GM06990 (cell line): ENCODE data around the gene SOX9.

Experiments
- DNase-seq: peaks from one replicate; pipeline ENCODE4 v3.0.0-alpha.2; 2011; ENCODE audit not compliant: insufficient read length; ENCODE audit errors: extremely low read depth
- H3K27me3 ChIP-seq: replicated peaks from 2 replicates; pipeline ENCODE4 v1.6.0; 2011; ENCODE audit warnings: low read length; ENCODE audit not compliant: control insufficient read depth, insufficient read depth
- H3K36me3 ChIP-seq: 2 replicates; pipeline ENCODE4 v1.5.1; 2011; ENCODE audit warnings: low read length; ENCODE audit not compliant: control insufficient read depth, insufficient read depth
- H3K4me3 ChIP-seq: replicated peaks from 2 replicates; pipeline ENCODE4 v1.5.1; 2011; ENCODE audit warnings: low read depth, mild to moderate bottlenecking, control low read depth, low read length
- TF ChIP-seq, protein P1 (sequence below): IDR thresholded peaks from 2 replicates; pipeline ENCODE4 v1.5.1; 2011; ENCODE audit warnings: low read length, control low read depth, mild to moderate bottlenecking, inconsistent platforms; ENCODE audit not compliant: insufficient read depth, poor library complexity, severe bottlenecking

The SOX9 gene

DNA sequence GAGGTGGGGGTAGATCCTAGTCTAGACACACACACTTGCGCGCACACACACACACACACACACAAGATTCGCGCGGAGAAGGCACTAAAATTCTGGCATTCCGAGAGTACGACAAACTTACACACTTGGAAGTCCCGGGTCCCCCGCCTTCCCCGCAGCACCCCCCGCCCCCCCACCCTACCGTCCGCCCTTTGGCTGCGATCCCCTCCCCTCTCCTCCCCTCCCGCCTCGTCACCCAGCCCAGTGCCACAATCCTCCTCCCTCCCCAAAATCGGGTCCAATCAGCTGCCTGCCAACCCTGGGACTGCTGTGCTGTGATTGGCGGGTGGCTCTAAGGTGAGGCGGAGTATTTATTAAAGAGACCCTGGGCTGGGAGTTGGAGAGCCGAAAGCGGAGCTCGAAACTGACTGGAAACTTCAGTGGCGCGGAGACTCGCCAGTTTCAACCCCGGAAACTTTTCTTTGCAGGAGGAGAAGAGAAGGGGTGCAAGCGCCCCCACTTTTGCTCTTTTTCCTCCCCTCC, at the start of gene SOX9:
SOX9 (plus strand) TSS at position 379 of the 522 bp plus-strand sequence. CDS start 372 bp downstream, outside the sequence.
- TF ChIP-seq, protein P1, sequence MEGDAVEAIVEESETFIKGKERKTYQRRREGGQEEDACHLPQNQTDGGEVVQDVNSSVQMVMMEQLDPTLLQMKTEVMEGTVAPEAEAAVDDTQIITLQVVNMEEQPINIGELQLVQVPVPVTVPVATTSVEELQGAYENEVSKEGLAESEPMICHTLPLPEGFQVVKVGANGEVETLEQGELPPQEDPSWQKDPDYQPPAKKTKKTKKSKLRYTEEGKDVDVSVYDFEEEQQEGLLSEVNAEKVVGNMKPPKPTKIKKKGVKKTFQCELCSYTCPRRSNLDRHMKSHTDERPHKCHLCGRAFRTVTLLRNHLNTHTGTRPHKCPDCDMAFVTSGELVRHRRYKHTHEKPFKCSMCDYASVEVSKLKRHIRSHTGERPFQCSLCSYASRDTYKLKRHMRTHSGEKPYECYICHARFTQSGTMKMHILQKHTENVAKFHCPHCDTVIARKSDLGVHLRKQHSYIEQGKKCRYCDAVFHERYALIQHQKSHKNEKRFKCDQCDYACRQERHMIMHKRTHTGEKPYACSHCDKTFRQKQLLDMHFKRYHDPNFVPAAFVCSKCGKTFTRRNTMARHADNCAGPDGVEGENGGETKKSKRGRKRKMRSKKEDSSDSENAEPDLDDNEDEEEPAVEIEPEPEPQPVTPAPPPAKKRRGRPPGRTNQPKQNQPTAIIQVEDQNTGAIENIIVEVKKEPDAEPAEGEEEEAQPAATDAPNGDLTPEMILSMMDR, result no peak
- H3K36me3 ChIP-seq, result no peaks in the 10 kb centered on the region; the same call in 1 of the 2 replicates
- peak; percentile 77 for DNase-seq
- peaks cover 2% of the 10 kb centered on the region; the same call in 1 of the 2 replicates for H3K27me3 ChIP-seq
- peak within 1 kb of the TSS; percentile 70 for H3K4me3 ChIP-seq

DNA sequence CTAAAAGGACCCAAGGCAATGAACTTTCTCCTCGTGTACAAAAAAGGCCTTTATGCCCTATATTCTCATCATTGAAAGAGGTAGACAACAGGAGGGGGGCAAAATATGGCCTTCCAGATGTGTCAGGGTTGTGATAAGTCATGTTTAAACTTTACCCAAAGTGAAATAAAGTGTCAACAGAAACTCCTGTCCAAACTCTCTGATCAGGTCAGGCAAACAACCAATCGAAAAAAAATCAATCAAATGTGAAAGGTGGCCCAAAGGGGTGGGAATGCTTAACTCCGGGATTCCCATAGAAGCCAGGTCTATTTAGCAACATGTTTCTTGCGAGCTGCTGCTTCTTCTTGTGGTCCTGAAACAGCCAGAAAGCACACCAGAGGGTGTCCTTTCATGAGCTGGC, 49.5 kb upstream of the SOX9 start:
- Histone ChIP-seq H3K4me3 (no peak overlapping the region), H3K27me3 (no peaks in the 10 kb centered on the region), H3K36me3 (no peaks in the 10 kb centered on the region)
- no peak for DNase-seq
- TF ChIP-seq, protein P1, result no peak

DNA sequence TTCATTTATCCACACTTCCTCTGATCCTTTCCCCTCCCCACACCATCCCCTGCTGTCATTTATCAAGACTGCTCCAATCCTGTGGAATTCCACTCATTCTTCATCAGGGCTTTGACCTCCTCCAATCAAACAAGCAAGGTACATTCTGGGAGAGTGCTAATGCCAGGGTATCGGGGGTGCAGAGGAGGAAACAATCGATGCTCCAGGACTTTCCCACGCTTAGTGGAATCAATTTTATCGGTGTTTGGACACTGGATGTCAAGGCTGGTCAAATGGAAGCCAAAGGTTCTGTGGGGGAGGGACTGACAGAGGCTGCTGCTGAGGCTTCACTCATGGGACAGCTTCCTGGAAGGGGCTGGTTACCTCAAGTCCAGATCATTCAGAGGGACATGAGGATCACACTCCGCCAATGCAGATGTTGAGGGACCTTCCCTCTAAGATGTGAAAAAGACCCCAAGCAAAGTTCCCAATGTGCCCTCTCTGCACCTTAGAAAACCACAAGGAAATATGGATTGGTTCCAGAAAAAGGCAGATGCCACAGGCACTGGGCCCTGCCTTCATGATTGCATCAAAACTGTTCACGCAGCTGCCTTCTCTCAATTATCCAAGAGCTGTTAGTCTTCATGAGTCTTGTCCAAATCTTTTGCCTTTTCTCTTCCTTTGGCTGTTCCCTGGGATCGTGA, 44.7 kb upstream of the SOX9 start:
- Histone ChIP-seq H3K4me3 (no peak overlapping the region), H3K36me3 (no peaks in the 10 kb centered on the region), H3K27me3 (no peaks in the 10 kb centered on the region)
- TF ChIP-seq, protein P1, result no peak
- no peak for DNase-seq

DNA sequence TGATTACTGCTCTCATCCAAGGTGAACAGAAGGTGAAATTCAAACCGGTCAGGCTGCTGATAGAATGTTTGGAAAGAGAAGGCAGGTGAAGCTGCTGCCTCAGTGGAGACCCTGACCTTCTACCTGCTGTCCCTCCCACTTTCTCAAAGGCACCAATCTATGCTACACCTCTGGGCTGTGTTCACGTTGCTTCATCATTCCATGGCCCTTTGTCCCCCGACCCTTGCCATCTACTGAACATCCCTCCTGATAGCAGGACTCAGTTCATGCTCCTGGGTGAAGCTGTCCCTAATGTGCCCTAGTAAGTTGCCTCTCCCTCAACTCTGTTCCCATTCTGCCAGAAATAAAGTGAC, 44.2 kb upstream of the SOX9 start:
- Histone ChIP-seq H3K36me3 (no peaks in the 10 kb centered on the region), H3K27me3 (no peaks in the 10 kb centered on the region), H3K4me3 (no peak overlapping the region)
- no peak for DNase-seq
- TF ChIP-seq, protein P1, result no peak

DNA sequence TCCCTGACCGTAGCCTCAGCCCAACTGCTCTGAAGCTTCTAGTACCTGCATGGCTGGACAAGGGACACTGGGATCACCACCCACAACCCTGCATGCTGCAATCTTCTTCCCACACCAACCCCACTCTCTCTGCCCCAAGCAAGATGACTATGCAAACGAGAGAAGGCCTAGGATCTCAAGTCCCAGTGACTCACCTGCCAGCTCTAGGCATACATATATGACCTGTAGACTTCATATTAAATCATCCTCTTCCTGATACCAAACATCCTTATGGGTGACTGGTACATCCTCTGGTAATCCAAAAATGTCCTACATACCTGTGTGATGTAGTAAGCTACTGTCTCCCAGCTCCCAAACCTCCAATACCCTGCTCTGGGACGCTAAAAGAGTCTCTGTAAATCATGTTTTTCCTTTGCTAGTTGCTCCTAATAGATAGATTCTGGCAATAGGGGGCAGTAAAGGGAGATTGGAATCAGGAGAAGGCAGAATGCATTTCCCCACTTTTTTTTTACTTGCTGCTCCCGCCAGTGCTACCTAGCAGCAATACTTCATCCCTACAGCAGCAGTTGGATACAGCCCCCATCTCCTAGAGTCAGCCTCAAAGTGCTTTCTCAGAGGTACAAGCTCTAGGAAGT, 43.4 kb upstream of the SOX9 start:
- Histone ChIP-seq H3K27me3 (no peaks in the 10 kb centered on the region), H3K36me3 (no peaks in the 10 kb centered on the region), H3K4me3 (no peak overlapping the region)
- DNase-seq, result no peak
- TF ChIP-seq, protein P1, result no peak
